ENCODE results near the gene DGKI. TPM values are rescaled to one million over a fixed set of nuclear protein-coding genes. Genes with fewer than 3 reads are reported as not detected.

Gene DGKI
- polyA plus RNA-seq, 2 of the 4 experiments (the other 2 are of a cell fraction), result 0.05 to 0.08 TPM

- CTCF ChIA-PET, result no interaction called here
- H3K4me3 ChIP-seq, result no peak overlapping the region
- H3K27ac ChIP-seq, result no peak overlapping the region
- WGBS (ENCODE audit: missing lambda C conversion rate), result 0% methylated on average over 1 of the region's 1 CpG
- no peak overlapping the region for H3K4me2 ChIP-seq
- no peak for DNase-seq (ENCODE audit: low read depth in 1 of 2, low spot score in 1 of 2)
- POLR2A ChIA-PET, result no interaction called here
- TF ChIP-seq PHF8 (IDR thresholded peaks at IDR 0.05; ENCODE audit: borderline replicate concordance, low read depth) (no peak), FOSB (CRISPR knock-in tag; IDR thresholded peaks at IDR 0.05) (no peak), TFCP2L1 (CRISPR knock-in tag; IDR thresholded peaks at IDR 0.05) (no peak), RFX5 (IDR thresholded peaks at IDR 0.05) (no peak), EP300 (IDR thresholded peaks at IDR 0.05) (no peak), FOXS1 (CRISPR knock-in tag; IDR thresholded peaks at IDR 0.05) (no peak)
- no peaks in the 10 kb centered on the region for H3K9me3 ChIP-seq
- ATAC-seq, result no peak
- H3K4me1 ChIP-seq, result no peaks in the 10 kb centered on the region
- no peak for FAIRE-seq
Observed at GRCh38 chr7:137801003-137801402, 45.8 kb downstream of the DGKI start.

- ATAC-seq (no peak), DNase-seq (ENCODE audit: low read depth in 1 of 2, low spot score in 1 of 2) (no peak), FAIRE-seq (no peak)
- CTCF ChIA-PET, result no interaction called here
- WGBS (ENCODE audit: missing lambda C conversion rate), result 53% methylated on average over 4 of the region's 4 CpGs
- Histone ChIP-seq H3K4me3 (no peak overlapping the region), H3K9me3 (no peaks in the 10 kb centered on the region), H3K4me1 (no peaks in the 10 kb centered on the region), H3K4me2 (no peak overlapping the region), H3K27ac (no peak overlapping the region)
- TF ChIP-seq ZC3H11A (IDR thresholded peaks at IDR 0.05) (no peak), ATOH8 (CRISPR knock-in tag; IDR thresholded peaks at IDR 0.05; ENCODE audit: low read depth) (no peak), RAD21 (conservative IDR thresholded peaks at IDR 0.05 in 1 of 2, IDR thresholded peaks at IDR 0.05 in 1 of 2) (no peak), GATA3 (IDR thresholded peaks at IDR 0.05; ENCODE audit: borderline replicate concordance) (no peak), BCL3 (IDR thresholded peaks at IDR 0.05) (no peak), ESRRA (IDR thresholded peaks at IDR 0.05; ENCODE audit: borderline replicate concordance, low read length) (no peak), PHF8 (IDR thresholded peaks at IDR 0.05; ENCODE audit: borderline replicate concordance, low read depth) (no peak), REST (IDR thresholded peaks at IDR 0.05) (no peak), HDAC2 (IDR thresholded peaks at IDR 0.05) (no peak), CTCF (IDR thresholded peaks at IDR 0.05) (no peak), ZNF302 (CRISPR knock-in tag; IDR thresholded peaks at IDR 0.05) (no peak), TP53 (CRISPR knock-in tag; IDR thresholded peaks at IDR 0.05) (no peak), HOXB13 (CRISPR knock-in tag; IDR thresholded peaks at IDR 0.05; ENCODE audit: low read depth) (no peak), RCOR1 (IDR thresholded peaks at IDR 0.05; ENCODE audit: low read depth, low read length) (no peak), FOSB (CRISPR knock-in tag; IDR thresholded peaks at IDR 0.05) (no peak), MAZ (IDR thresholded peaks at IDR 0.05; ENCODE audit: borderline replicate concordance, low read depth, low read length) (no peak), CHD2 (IDR thresholded peaks at IDR 0.05; ENCODE audit: low read length, partially characterized antibody) (no peak), ELK1 (IDR thresholded peaks at IDR 0.05; ENCODE audit: low read depth, low read length) (no peak), RFX5 (IDR thresholded peaks at IDR 0.05) (no peak)
- POLR2A ChIA-PET, result no interaction called here
Observed at GRCh38 chr7:137798073-137798763, 48.6 kb downstream of the DGKI start.
